ENCODE results near the gene CPA1.

CPA1 gene

GRCh38 chr7:130356876-130357611, 23.2 kb upstream of the CPA1 start:
- H3K27ac ChIP-seq (ENCODE audit: low read length): no peak overlapping the region
- no peak overlapping the region for H2AFZ ChIP-seq (ENCODE audit: low read depth, low read length)
- no peak for TF ChIP-seq CTCF (IDR thresholded peaks at IDR 0.05; ENCODE audit: low read depth, low read length)
- no peak for TF ChIP-seq EZH2phosphoT487 (IDR thresholded peaks at IDR 0.05; ENCODE audit: low read depth)
- no peaks in the 10 kb centered on the region for H4K20me1 ChIP-seq (ENCODE audit: insufficient read depth, low read length)
- no peak overlapping the region for H3K9ac ChIP-seq (ENCODE audit: low read length)
- no peaks in the 10 kb centered on the region for H3K36me3 ChIP-seq (replicated peaks; ENCODE audit: low read depth, low read length)
- no peaks in the 10 kb centered on the region for H3K4me1 ChIP-seq (ENCODE audit: low read length)
- H3K27me3 ChIP-seq (ENCODE audit: low read depth, low read length): no peaks in the 10 kb centered on the region
- no peaks in the 10 kb centered on the region for H3K79me2 ChIP-seq (ENCODE audit: low read length)
- H3K4me2 ChIP-seq (ENCODE audit: low read length): no peak overlapping the region
- no peak overlapping the region for H3K4me3 ChIP-seq (ENCODE audit: low read length)
- H3K9me3 ChIP-seq (ENCODE audit: insufficient read depth, low read length): 0 out of 2 replicates have a peak, but pooled peaks cover 7% of the 10 kb centered on the region

- no peak for TF ChIP-seq EZH2phosphoT487 (IDR thresholded peaks at IDR 0.05; ENCODE audit: low read depth)
- no peak for TF ChIP-seq CTCF (IDR thresholded peaks at IDR 0.05; ENCODE audit: low read depth, low read length)
- Histone ChIP-seq H3K4me3 (ENCODE audit: low read length) (no peak overlapping the region), H3K4me1 (ENCODE audit: low read length) (no peaks in the 10 kb centered on the region), H3K27ac (ENCODE audit: low read length) (no peak overlapping the region), H2AFZ (ENCODE audit: low read depth, low read length) (no peak overlapping the region), H3K27me3 (ENCODE audit: low read depth, low read length) (no peaks in the 10 kb centered on the region), H4K20me1 (ENCODE audit: insufficient read depth, low read length) (no peaks in the 10 kb centered on the region), H3K79me2 (ENCODE audit: low read length) (no peaks in the 10 kb centered on the region), H3K4me2 (ENCODE audit: low read length) (no peak overlapping the region), H3K36me3 (replicated peaks; ENCODE audit: low read depth, low read length) (no peaks in the 10 kb centered on the region), H3K9me3 (ENCODE audit: insufficient read depth, low read length) (0 out of 2 replicates have a peak, but pooled peaks cover 7% of the 10 kb centered on the region), H3K9ac (ENCODE audit: low read length) (no peak overlapping the region)
Observed at GRCh38 chr7:130358471-130358870, 21.8 kb upstream of the CPA1 start.

- Histone ChIP-seq H3K27ac (ENCODE audit: low read length) (no peak overlapping the region), H3K36me3 (replicated peaks; ENCODE audit: low read depth, low read length) (no peaks in the 10 kb centered on the region), H2AFZ (ENCODE audit: low read depth, low read length) (no peak overlapping the region)
Observed at GRCh38 chr7:130359276-130359857, 20.9 kb upstream of the CPA1 start.

More at GRCh38 chr7:130359276-130359857, 20.9 kb upstream of the CPA1 start:
- no peak overlapping the region for H3K4me3 ChIP-seq (ENCODE audit: low read length)
- no peaks in the 10 kb centered on the region for H3K27me3 ChIP-seq (ENCODE audit: low read depth, low read length)
- H3K4me1 ChIP-seq (ENCODE audit: low read length): no peaks in the 10 kb centered on the region
- no peak overlapping the region for H3K4me2 ChIP-seq (ENCODE audit: low read length)
- H3K9ac ChIP-seq (ENCODE audit: low read length): no peak overlapping the region
- no peaks in the 10 kb centered on the region for H4K20me1 ChIP-seq (ENCODE audit: insufficient read depth, low read length)
- no peaks in the 10 kb centered on the region for H3K79me2 ChIP-seq (ENCODE audit: low read length)
- 0 out of 2 replicates have a peak, but pooled peaks cover 7% of the 10 kb centered on the region for H3K9me3 ChIP-seq (ENCODE audit: insufficient read depth, low read length)
- TF ChIP-seq CTCF (IDR thresholded peaks at IDR 0.05; ENCODE audit: low read depth, low read length) (no peak), EZH2phosphoT487 (IDR thresholded peaks at IDR 0.05; ENCODE audit: low read depth) (no peak)

All from OCI-LY3 (cell line).